Neural cell (in vitro differentiated cells): ENCODE measurements around the gene RIPK1. TPM values are rescaled to one million over a fixed set of nuclear protein-coding genes. Genes with fewer than 3 reads are reported as not detected.

Source experiments
- H2AFZ ChIP-seq: fragments of 200-600, 300-800 bp; sonication (generic), shearing (Covaris generic); 2 replicates; pipeline ENCODE4 v1.6.0; 2014; ENCODE audit warnings: low read depth, mild to moderate bottlenecking, antibody characterized with exemption, low read length, moderate library complexity
- H3F3A ChIP-seq: fragments of 200-600 bp; shearing (Covaris generic); 2 replicates; pipeline ENCODE4 v1.6.1; 2016; ENCODE audit warnings: mild to moderate bottlenecking, moderate library complexity, mixed read lengths, antibody characterized with exemption, low read length; ENCODE audit not compliant: insufficient read depth, poor library complexity, severe bottlenecking
- H3K27ac ChIP-seq: fragments of 200-600, 300-800 bp; sonication (generic), shearing (Covaris generic); 2 replicates; pipeline ENCODE4 v1.5.1; 2014; ENCODE audit warnings: mild to moderate bottlenecking, low read length, moderate library complexity
- H3K27me3 ChIP-seq: fragments of 300-800, 200-600 bp; sonication (generic), shearing (Covaris generic); 2 replicates; pipeline ENCODE4 v1.6.0; 2014; ENCODE audit warnings: mild to moderate bottlenecking, low read depth, low read length, moderate library complexity; ENCODE audit not compliant: insufficient read depth
- H3K36me3 ChIP-seq: fragments of 300-800, 200-600 bp; sonication (generic), shearing (Covaris generic); 2 replicates; pipeline ENCODE4 v1.5.1; 2014; ENCODE audit warnings: mild to moderate bottlenecking, antibody characterized with exemption, low read length, moderate library complexity; ENCODE audit not compliant: insufficient read depth
- H3K4me2 ChIP-seq: fragments of 300-800, 200-600 bp; sonication (generic), shearing (Covaris generic); 2 replicates; pipeline ENCODE4 v1.6.0; 2014; ENCODE audit warnings: mild to moderate bottlenecking, low read length
- H3K4me3 ChIP-seq: fragments of 300-800, 200-600 bp; sonication (generic), shearing (Covaris generic); 2 replicates; pipeline ENCODE4 v1.5.1; 2014; ENCODE audit warnings: mild to moderate bottlenecking, low read length, moderate library complexity
- H3K79me2 ChIP-seq: fragments of 200-600 bp; shearing (Covaris generic); replicated peaks from 2 replicates; pipeline ENCODE4 v1.6.0; 2014; ENCODE audit warnings: mild to moderate bottlenecking, low read length, moderate library complexity; ENCODE audit not compliant: insufficient read depth
- H3K9ac ChIP-seq: fragments of 300-800, 200-600 bp; sonication (generic), shearing (Covaris generic); 2 replicates; pipeline ENCODE4 v1.6.1; 2016; ENCODE audit warnings: mild to moderate bottlenecking, low read length, mixed read lengths
- H3K9me2 ChIP-seq: fragments of 200-600 bp; shearing (Covaris generic); 2 replicates; pipeline ENCODE4 v1.6.1; 2016; ENCODE audit warnings: mild to moderate bottlenecking, low read length, mixed read lengths; ENCODE audit not compliant: insufficient read depth
- H3K9me3 ChIP-seq: fragments of 200-600, 300-800 bp; sonication (generic), shearing (Covaris generic); 2 replicates; pipeline ENCODE4 v1.6.1; 2016; ENCODE audit warnings: mild to moderate bottlenecking, mixed run types, low read length, moderate library complexity, mixed read lengths
- H4K20me1 ChIP-seq: fragments of 200-600 bp; shearing (Covaris generic); 2 replicates; pipeline ENCODE4 v1.6.1; 2016; ENCODE audit warnings: mild to moderate bottlenecking, mixed run types; ENCODE audit not compliant: insufficient read depth
- EP300 ChIP-seq: fragments of 450-650 bp; conservative IDR thresholded peaks from 2 replicates; pipeline ENCODE4 v1.6.1; 2014; ENCODE audit warnings: antibody characterized with exemption, mild to moderate bottlenecking, moderate library complexity; ENCODE audit not compliant: poor library complexity, severe bottlenecking
- EZH2 ChIP-seq: fragments of 200-600, 300-800 bp; shearing (Covaris generic), sonication (generic); IDR thresholded peaks from 2 replicates; pipeline ENCODE4 v1.6.1; 2014; ENCODE audit warnings: antibody characterized with exemption, low read length, borderline replicate concordance, mild to moderate bottlenecking; ENCODE audit not compliant: insufficient read depth, poor library complexity, severe bottlenecking
- MXI1 ChIP-seq: fragments of 450-650 bp; conservative IDR thresholded peaks from 2 replicates; pipeline ENCODE4 v1.6.1; 2014; ENCODE audit warnings: antibody characterized with exemption, mild to moderate bottlenecking; ENCODE audit not compliant: poor library complexity, severe bottlenecking
- POLR2AphosphoS5 ChIP-seq: IDR thresholded peaks from 2 replicates; pipeline ENCODE4 v1.6.1; 2012
- RAD21 ChIP-seq: fragments of 450-650 bp; conservative IDR thresholded peaks from 2 replicates; pipeline ENCODE4 v1.6.1; 2014; ENCODE audit warnings: antibody characterized with exemption, mild to moderate bottlenecking, moderate library complexity
- SMC3 ChIP-seq: fragments of 450-650 bp; conservative IDR thresholded peaks from 2 replicates; pipeline ENCODE4 v1.6.1; 2014; ENCODE audit warnings: antibody characterized with exemption, mild to moderate bottlenecking, moderate library complexity; ENCODE audit not compliant: poor library complexity
- TAF1 ChIP-seq: IDR thresholded peaks from 2 replicates; pipeline ENCODE4 v1.6.1; 2012; ENCODE audit warnings: low read depth
- polyA plus RNA-seq: library from polyadenylated mRNA; depleted of rRNA; stranded (reverse); fragments of >200 nt; gene quantifications from 2 replicates; pipeline ENCODE4 v1.2.3, GENCODE V29; 2014
- TF ChIP-seq, protein P1 (sequence below): fragments of 450-650 bp; IDR thresholded peaks from 2 replicates; pipeline ENCODE4 v1.5.1; 2014; ENCODE audit warnings: antibody characterized with exemption, mild to moderate bottlenecking, moderate library complexity; ENCODE audit not compliant: poor library complexity, severe bottlenecking
- TF ChIP-seq, protein P2 (sequence below): IDR thresholded peaks from 2 replicates; pipeline ENCODE4 v1.6.1; 2012; ENCODE audit warnings: borderline replicate concordance

Gene RIPK1
- polyA plus RNA-seq, 1 donor from 2014 or later, result 8.5 TPM

DNA sequence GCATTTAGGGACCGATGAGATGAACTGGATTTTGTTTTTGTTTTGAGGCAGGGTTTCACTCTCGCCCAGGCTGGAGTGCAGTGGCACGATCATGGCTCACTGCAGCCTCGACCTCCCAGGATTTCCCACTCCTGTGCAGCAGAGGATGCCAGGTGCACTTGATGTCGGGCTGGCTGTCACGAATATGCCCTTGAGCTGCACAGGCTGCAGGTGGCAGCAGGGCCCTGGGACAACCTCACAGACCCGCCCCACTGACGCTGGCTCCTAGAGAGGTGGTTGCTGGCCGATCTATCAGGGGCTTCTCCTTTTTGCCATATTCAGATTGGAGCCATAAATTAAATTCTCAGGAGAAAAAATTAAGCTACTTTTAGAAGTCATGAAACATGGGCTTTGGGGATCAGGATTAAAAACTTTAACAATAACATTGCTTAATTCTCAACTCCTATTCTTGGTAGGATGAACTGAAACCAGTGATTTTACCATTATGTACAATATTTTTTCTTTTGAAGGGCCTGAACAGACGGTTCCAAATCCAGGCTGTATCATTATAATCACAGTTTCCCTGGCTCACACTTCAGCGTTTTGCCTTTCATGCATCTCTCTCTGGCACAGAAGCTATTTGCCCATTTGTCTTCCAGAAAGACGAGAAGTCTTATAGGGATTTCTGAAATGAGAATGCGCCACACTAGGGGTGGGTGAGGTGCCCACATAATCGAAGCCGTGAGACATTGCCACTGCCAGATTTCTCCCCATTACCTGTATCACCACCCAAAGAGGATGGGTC lies 36.2 kb upstream of the RIPK1 start:
- H3F3A ChIP-seq, result no peaks in the 10 kb centered on the region
- no peaks in the 10 kb centered on the region for H3K9me3 ChIP-seq
- H3K4me2 ChIP-seq, result no peak overlapping the region
- no peaks in the 10 kb centered on the region for H3K36me3 ChIP-seq
- H2AFZ ChIP-seq, result no peak overlapping the region
- no peak overlapping the region for H3K27ac ChIP-seq
- no peak overlapping the region for H3K4me3 ChIP-seq
- H3K27me3 ChIP-seq, result no peaks in the 10 kb centered on the region
- H3K79me2 ChIP-seq, result no peaks in the 10 kb centered on the region
- no peak overlapping the region for H3K9ac ChIP-seq
- no peak for TF ChIP-seq POLR2AphosphoS5
- TF ChIP-seq EP300, result no peak
- TF ChIP-seq RAD21, result no peak
- TF ChIP-seq, protein P1, sequence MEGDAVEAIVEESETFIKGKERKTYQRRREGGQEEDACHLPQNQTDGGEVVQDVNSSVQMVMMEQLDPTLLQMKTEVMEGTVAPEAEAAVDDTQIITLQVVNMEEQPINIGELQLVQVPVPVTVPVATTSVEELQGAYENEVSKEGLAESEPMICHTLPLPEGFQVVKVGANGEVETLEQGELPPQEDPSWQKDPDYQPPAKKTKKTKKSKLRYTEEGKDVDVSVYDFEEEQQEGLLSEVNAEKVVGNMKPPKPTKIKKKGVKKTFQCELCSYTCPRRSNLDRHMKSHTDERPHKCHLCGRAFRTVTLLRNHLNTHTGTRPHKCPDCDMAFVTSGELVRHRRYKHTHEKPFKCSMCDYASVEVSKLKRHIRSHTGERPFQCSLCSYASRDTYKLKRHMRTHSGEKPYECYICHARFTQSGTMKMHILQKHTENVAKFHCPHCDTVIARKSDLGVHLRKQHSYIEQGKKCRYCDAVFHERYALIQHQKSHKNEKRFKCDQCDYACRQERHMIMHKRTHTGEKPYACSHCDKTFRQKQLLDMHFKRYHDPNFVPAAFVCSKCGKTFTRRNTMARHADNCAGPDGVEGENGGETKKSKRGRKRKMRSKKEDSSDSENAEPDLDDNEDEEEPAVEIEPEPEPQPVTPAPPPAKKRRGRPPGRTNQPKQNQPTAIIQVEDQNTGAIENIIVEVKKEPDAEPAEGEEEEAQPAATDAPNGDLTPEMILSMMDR, result no peak
- no peak for TF ChIP-seq MXI1
- TF ChIP-seq SMC3, result no peak
- no peak for TF ChIP-seq EZH2
- TF ChIP-seq TAF1, result no peak
- TF ChIP-seq, protein P2, sequence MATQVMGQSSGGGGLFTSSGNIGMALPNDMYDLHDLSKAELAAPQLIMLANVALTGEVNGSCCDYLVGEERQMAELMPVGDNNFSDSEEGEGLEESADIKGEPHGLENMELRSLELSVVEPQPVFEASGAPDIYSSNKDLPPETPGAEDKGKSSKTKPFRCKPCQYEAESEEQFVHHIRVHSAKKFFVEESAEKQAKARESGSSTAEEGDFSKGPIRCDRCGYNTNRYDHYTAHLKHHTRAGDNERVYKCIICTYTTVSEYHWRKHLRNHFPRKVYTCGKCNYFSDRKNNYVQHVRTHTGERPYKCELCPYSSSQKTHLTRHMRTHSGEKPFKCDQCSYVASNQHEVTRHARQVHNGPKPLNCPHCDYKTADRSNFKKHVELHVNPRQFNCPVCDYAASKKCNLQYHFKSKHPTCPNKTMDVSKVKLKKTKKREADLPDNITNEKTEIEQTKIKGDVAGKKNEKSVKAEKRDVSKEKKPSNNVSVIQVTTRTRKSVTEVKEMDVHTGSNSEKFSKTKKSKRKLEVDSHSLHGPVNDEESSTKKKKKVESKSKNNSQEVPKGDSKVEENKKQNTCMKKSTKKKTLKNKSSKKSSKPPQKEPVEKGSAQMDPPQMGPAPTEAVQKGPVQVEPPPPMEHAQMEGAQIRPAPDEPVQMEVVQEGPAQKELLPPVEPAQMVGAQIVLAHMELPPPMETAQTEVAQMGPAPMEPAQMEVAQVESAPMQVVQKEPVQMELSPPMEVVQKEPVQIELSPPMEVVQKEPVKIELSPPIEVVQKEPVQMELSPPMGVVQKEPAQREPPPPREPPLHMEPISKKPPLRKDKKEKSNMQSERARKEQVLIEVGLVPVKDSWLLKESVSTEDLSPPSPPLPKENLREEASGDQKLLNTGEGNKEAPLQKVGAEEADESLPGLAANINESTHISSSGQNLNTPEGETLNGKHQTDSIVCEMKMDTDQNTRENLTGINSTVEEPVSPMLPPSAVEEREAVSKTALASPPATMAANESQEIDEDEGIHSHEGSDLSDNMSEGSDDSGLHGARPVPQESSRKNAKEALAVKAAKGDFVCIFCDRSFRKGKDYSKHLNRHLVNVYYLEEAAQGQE, result no peak
- H3K9me2 ChIP-seq, result no peaks in the 10 kb centered on the region
- no peaks in the 10 kb centered on the region for H4K20me1 ChIP-seq

DNA sequence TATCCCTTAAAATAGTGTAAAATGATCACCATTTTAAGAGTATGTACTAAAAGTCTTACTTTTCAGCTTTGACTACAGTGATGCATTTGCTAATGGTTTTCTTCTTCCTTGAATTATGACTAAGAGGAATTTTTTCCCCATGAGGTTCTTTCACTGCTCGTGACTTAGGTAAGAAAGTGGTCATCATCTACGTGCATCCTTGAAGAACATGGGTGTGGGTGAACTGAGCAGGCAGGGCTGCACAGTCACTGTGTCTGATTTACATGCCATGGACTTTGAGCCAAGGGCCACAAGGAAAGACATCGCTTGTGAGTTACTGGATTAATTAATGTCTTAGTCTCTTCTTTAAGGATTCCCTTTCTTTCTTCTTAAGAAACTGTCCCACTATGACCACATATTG lies 35.3 kb upstream of the RIPK1 start:
- no peak for TF ChIP-seq SMC3
- no peak for TF ChIP-seq POLR2AphosphoS5
- TF ChIP-seq MXI1, result no peak
- TF ChIP-seq, protein P2, result no peak
- no peak for TF ChIP-seq EP300
- no peak for TF ChIP-seq EZH2
- TF ChIP-seq, protein P1, result no peak
- no peak for TF ChIP-seq RAD21
- no peak for TF ChIP-seq TAF1

More for the DNA sequence above, 35.3 kb upstream of the RIPK1 start:
- Histone ChIP-seq H4K20me1 (no peaks in the 10 kb centered on the region), H3K4me3 (no peak overlapping the region), H3K4me2 (no peak overlapping the region), H3F3A (no peaks in the 10 kb centered on the region), H3K36me3 (no peaks in the 10 kb centered on the region), H3K9ac (no peak overlapping the region), H3K27me3 (no peaks in the 10 kb centered on the region), H3K9me3 (no peaks in the 10 kb centered on the region), H3K9me2 (no peaks in the 10 kb centered on the region), H3K27ac (no peak overlapping the region), H3K79me2 (no peaks in the 10 kb centered on the region), H2AFZ (no peak overlapping the region)
